Mesothelial cell of epicardium (in vitro differentiated cells): ENCODE results near the gene PKP1. TPM values are rescaled to one million over a fixed set of nuclear protein-coding genes. Genes with fewer than 3 reads are reported as not detected.
A peak's percentile ranks its signal among the peaks of the same experiment; 100 is the strongest.

Experiments used
- DNase-seq, 2 experiments: peaks; one replicate each; pipeline ENCODE4 v3.0.0; 2021; ENCODE audit warnings: low spot score in 2 of 2; ENCODE audit not compliant: unreplicated experiment in 2 of 2
- H3K27ac Mint-ChIP-seq: 2 replicates; pipeline ENCODE4 v1.8.0; 2021; ENCODE audit warnings: mixed read lengths
- H3K27me3 Mint-ChIP-seq: 2 replicates; pipeline ENCODE4 v1.8.0; 2021; ENCODE audit warnings: low read depth, mixed read lengths
- H3K36me3 Mint-ChIP-seq: 2 replicates; pipeline ENCODE4 v1.8.0; 2021; ENCODE audit warnings: mixed read lengths
- H3K4me1 Mint-ChIP-seq: 2 replicates; pipeline ENCODE4 v1.8.0; 2021; ENCODE audit warnings: mixed read lengths
- H3K4me3 Mint-ChIP-seq: 2 replicates; pipeline ENCODE4 v1.8.0; 2021; ENCODE audit warnings: mild to moderate bottlenecking, moderate library complexity, mixed read lengths
- H3K9me3 Mint-ChIP-seq: 2 replicates; pipeline ENCODE4 v1.8.0; 2021; ENCODE audit warnings: mixed read lengths
- total RNA-seq: library from RNA; stranded (reverse); gene quantifications from 3 replicates; pipeline ENCODE4 v1.2.1, GENCODE V29; 2021
- TF ChIP-seq, protein P1 (sequence below): fragments of 200-600 bp; sonication (generic); IDR thresholded peaks from one replicate; pipeline ENCODE4 v1.5.0; 2021; ENCODE audit warnings: antibody characterized with exemption; ENCODE audit not compliant: unreplicated experiment

PKP1 gene
- total RNA-seq, 1 donor from 2014 or later = 0.54 TPM

DNA sequence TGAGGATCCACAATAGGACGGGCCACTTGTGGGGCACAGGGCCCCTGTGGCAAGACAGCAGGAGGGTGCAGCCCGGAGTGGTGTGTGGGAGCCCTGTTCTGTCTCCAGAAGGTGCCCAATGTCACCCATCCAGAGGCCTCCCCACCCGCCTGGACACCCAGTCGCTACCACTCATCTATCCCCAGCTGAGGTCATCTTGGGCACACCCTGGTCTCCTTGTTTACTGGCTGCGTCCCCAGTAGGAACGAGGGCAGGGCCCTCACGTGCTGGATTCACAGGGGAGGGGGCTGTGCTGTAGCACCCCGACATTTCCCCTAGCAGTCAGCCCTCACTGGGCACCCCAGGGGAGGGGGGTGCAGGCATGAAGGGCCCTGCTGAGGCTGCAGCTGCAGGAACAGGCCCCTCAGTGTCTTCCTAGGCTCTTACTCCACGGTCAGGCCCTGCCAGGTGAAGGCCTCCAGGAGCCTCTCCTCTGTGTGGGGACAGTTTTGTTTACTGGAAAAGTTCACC, 96.5 kb downstream of the PKP1 start:
- no peaks in the 10 kb centered on the region for H3K27me3 Mint-ChIP-seq
- TF ChIP-seq, protein P1, sequence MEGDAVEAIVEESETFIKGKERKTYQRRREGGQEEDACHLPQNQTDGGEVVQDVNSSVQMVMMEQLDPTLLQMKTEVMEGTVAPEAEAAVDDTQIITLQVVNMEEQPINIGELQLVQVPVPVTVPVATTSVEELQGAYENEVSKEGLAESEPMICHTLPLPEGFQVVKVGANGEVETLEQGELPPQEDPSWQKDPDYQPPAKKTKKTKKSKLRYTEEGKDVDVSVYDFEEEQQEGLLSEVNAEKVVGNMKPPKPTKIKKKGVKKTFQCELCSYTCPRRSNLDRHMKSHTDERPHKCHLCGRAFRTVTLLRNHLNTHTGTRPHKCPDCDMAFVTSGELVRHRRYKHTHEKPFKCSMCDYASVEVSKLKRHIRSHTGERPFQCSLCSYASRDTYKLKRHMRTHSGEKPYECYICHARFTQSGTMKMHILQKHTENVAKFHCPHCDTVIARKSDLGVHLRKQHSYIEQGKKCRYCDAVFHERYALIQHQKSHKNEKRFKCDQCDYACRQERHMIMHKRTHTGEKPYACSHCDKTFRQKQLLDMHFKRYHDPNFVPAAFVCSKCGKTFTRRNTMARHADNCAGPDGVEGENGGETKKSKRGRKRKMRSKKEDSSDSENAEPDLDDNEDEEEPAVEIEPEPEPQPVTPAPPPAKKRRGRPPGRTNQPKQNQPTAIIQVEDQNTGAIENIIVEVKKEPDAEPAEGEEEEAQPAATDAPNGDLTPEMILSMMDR = no peak
- no peaks in the 10 kb centered on the region for H3K9me3 Mint-ChIP-seq
- no peaks in the 10 kb centered on the region for H3K36me3 Mint-ChIP-seq
- peaks cover 74% of the 10 kb centered on the region for H3K4me1 Mint-ChIP-seq
- H3K4me3 Mint-ChIP-seq = no peak overlapping the region
- H3K27ac Mint-ChIP-seq = peak overlapping the region; percentile 92
- no peak for DNase-seq

DNA sequence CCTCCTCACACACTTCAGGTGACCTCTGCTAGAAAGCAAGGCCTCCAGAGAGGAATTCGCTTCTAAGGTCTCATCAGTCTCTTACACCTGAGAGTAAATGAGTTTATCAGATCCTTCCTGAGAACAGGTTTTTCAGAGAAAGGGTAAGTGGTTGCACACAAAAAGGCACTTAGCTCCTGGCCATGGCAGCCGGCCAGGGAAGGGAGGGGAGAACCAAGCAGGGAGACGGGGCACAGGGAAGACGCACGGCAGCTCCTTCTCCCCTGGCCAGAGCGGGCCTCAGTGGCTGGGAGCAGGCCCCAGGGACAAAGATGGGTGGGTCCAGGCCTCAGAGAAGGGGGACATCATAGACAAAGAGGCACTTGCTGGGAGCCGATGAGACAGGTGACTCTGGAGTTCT, 97.8 kb downstream of the PKP1 start:
- Mint-ChIP-seq H3K27me3 (no peaks in the 10 kb centered on the region), H3K27ac (peak overlapping the region; percentile 92), H3K4me3 (no peak overlapping the region), H3K36me3 (no peaks in the 10 kb centered on the region), H3K4me1 (peaks cover 74% of the 10 kb centered on the region), H3K9me3 (no peaks in the 10 kb centered on the region)
- peak in 1 of 2 experiments; percentile 57 for DNase-seq
- TF ChIP-seq, protein P1 = no peak

Other genes with a start within 250 kb of the PKP1 start
- 0.05 TPM in 1 of 3 replicates, not detected in the others for gene CACNA1S, start 171.1 kb upstream of the PKP1 start, total RNA-seq
- not detected in 3 replicates for gene ASCL5, start 156.3 kb upstream of the PKP1 start, total RNA-seq
- gene TMEM9, start 129.0 kb upstream of the PKP1 start, total RNA-seq = 133 to 140 TPM (median 136 TPM) in 3 replicates
- gene IGFN1, start 92.7 kb upstream of the PKP1 start, total RNA-seq = 0.93 to 1.6 TPM (median 1.0 TPM) in 3 replicates
- 32.6 to 37.1 TPM (median 37.1 TPM) in 3 replicates for gene TNNT2, start 94.2 kb downstream of the PKP1 start, total RNA-seq
- gene LAD1, start 115.8 kb downstream of the PKP1 start, total RNA-seq = 17.6 to 23.0 TPM (median 20.7 TPM) in 3 replicates
- 6.7 to 8.4 TPM (median 7.6 TPM) in 3 replicates for gene TNNI1, start 138.2 kb downstream of the PKP1 start, total RNA-seq
- gene PHLDA3, start 185.7 kb downstream of the PKP1 start, total RNA-seq = 84.0 to 92.8 TPM (median 87.5 TPM) in 3 replicates
- gene CSRP1, start 223.6 kb downstream of the PKP1 start, total RNA-seq = 10.4 to 11.4 TPM (median 10.7 TPM) in 3 replicates